Spinal cord (tissue), 10 donors: ENCODE data around the gene KCNN3. TPM values are rescaled to one million over a fixed set of nuclear protein-coding genes. Genes with fewer than 3 reads are reported as not detected.

Source experiments
- DNase-seq, 6 donors: peaks; one replicate each; pipeline versions ENCODE4 v3.0.0 to v3.0.0-alpha.2; 2013 to 2015; ENCODE audit warnings: low spot score in 6 of 6, low read depth in 4 of 6
- H3K27ac ChIP-seq: one replicate; pipeline ENCODE4 v1.5.1; 2013; ENCODE audit warnings: low read depth, low read length, control low read depth
- H3K27me3 ChIP-seq: one replicate; pipeline ENCODE4 v1.6.1; 2013; ENCODE audit warnings: low read length; ENCODE audit not compliant: control insufficient read depth, insufficient read depth
- H3K36me3 ChIP-seq: one replicate; pipeline ENCODE4 v1.6.1; 2013; ENCODE audit warnings: low read length; ENCODE audit not compliant: control insufficient read depth, insufficient read depth
- H3K4me1 ChIP-seq: one replicate; pipeline ENCODE4 v1.6.1; 2013; ENCODE audit warnings: low read length; ENCODE audit not compliant: control insufficient read depth, insufficient read depth
- H3K4me3 ChIP-seq: one replicate; pipeline ENCODE4 v1.5.1; 2013; ENCODE audit warnings: low read depth, low read length, control low read depth
- H3K9me3 ChIP-seq: one replicate; pipeline ENCODE4 v1.6.1; 2013; ENCODE audit warnings: low read length; ENCODE audit not compliant: control insufficient read depth, insufficient read depth
- WGBS: methylation state at CpG from one replicate; pipeline ENCODE4 v1.1.5; 2013; ENCODE audit warnings: missing lambda C conversion rate; ENCODE audit not compliant: insufficient coverage; 5-methylcytosine and 5-hydroxymethylcytosine counted together
- polyA plus RNA-seq, 2 donors: library from polyadenylated mRNA; unstranded; fragments of 120-200 nt; gene quantifications; one replicate each; pipeline ENCODE4 v1.2.1, GENCODE V29; 2013; ENCODE audit not compliant: insufficient read length in 2 of 2
- total RNA-seq, 2 donors: library from RNA; depleted of rRNA in 1 of 2; stranded (reverse); fragments of 120-200 nt in 1 of 2; fragments of >200 nt in 1 of 2; gene quantifications; one replicate each; pipeline versions ENCODE4 v1.2.3 to v1.2.4, GENCODE V29; 2013 to 2014
- donor health status: healthy.

The KCNN3 gene
- total and polyA plus RNA-seq, 4 donors: 9.6 to 24.8 (median 16.4) TPM

DNA sequence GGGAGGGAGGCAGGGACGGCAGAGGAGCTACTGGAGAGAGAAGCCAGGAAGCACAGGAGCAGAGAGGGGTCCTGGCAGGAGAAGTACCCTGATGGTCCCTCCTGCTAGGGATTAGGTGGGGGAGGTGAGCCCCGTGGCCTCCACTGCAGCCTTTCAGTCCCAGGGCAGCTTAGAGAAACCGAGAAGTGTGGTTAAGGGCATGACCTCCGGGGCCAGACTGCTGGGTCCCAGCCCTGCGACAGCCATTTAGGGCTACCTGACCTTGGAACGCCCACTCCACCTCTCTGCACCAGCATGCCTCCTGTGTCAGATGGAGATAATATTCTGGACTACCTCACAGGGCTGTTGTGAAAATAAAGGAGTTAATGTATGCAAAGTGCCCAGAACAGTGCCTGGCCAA is 47.4 kb downstream of the KCNN3 start:
- H3K9me3 ChIP-seq: no peaks in the 10 kb centered on the region
- H3K27me3 ChIP-seq: no peaks in the 10 kb centered on the region
- H3K36me3 ChIP-seq: peaks cover 32% of the 10 kb centered on the region
- no peak overlapping the region for H3K4me3 ChIP-seq
- peaks cover 34% of the 10 kb centered on the region for H3K4me1 ChIP-seq
- 51% methylated on average over 3 of the region's 6 CpGs for WGBS
- DNase-seq: no peak
- H3K27ac ChIP-seq: no peak overlapping the region

- no peaks in the 10 kb centered on the region for H3K27me3 ChIP-seq
- 57% methylated on average over 10 of the region's 10 CpGs for WGBS
- no peak overlapping the region for H3K4me3 ChIP-seq
- peak in 1 of 6 donors; percentile 69 for DNase-seq
- no peaks in the 10 kb centered on the region for H3K9me3 ChIP-seq
- H3K4me1 ChIP-seq: peaks cover 34% of the 10 kb centered on the region
- no peak overlapping the region for H3K27ac ChIP-seq
- H3K36me3 ChIP-seq: peaks cover 33% of the 10 kb centered on the region
Measured at GRCh38 chr1:154822233-154822632, 47.8 kb downstream of the KCNN3 start.

DNA sequence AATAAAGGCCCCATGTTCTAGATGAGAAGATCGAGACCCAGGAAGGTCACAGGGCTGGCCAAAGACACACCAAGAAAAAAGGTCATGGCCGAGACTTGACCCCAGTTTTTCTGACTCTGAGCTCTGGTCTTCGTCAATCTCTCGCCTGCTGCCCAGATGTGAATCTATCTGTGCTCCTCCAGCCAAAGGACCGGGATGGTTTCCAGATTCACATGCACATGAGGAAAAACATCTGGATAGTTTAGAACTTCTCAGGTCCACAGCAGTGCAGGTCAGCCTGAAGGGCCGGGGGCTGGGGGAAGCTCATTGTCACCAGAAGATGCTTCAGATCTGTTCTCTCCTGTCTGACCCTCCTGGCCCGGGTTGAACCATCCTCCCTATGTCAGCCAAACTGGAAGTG is 49.0 kb downstream of the KCNN3 start:
- peaks cover 39% of the 10 kb centered on the region for H3K4me1 ChIP-seq
- H3K27me3 ChIP-seq: no peaks in the 10 kb centered on the region
- WGBS: 89% methylated on average over 6 of the region's 7 CpGs
- peaks cover 33% of the 10 kb centered on the region for H3K36me3 ChIP-seq
- H3K27ac ChIP-seq: no peak overlapping the region
- no peaks in the 10 kb centered on the region for H3K9me3 ChIP-seq
- no peak for DNase-seq
- H3K4me3 ChIP-seq: no peak overlapping the region

GRCh38 chr1:154820646-154821045 is 49.4 kb downstream of the KCNN3 start:
- WGBS: 93% methylated on average over 3 of the region's 6 CpGs
- Histone ChIP-seq H3K4me1 (peaks cover 39% of the 10 kb centered on the region), H3K4me3 (no peak overlapping the region), H3K27me3 (no peaks in the 10 kb centered on the region), H3K27ac (no peak overlapping the region), H3K36me3 (peaks cover 33% of the 10 kb centered on the region), H3K9me3 (no peaks in the 10 kb centered on the region)
- no peak for DNase-seq

GRCh38 chr1:154819628-154820590 is 50.2 kb downstream of the KCNN3 start:
- Histone ChIP-seq H3K9me3 (no peaks in the 10 kb centered on the region), H3K27me3 (no peaks in the 10 kb centered on the region), H3K4me1 (peaks cover 42% of the 10 kb centered on the region), H3K4me3 (no peak overlapping the region), H3K27ac (no peak overlapping the region), H3K36me3 (peaks cover 33% of the 10 kb centered on the region)
- 80% methylated on average over 7 of the region's 7 CpGs for WGBS
- no peak for DNase-seq

DNA sequence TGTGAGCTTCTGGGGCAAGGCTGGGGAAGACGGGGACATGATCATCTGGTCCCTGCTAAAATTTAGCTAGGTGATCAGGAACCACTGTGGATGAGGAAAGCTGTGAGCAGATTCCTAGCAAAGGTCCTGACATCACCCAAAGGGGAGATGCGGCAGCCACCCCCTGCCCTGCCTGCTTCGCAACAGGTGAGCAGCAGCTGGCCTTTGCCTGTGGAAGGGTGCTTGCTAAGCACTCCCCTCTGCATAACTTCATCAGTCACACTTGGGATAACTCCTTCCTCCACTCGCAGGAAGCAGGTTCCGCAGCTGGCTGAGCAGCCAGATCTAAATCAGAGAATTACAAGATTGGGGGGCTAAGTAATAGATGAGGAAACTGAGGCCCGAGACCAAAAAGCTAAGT is 51.2 kb downstream of the KCNN3 start:
- no peaks in the 10 kb centered on the region for H3K9me3 ChIP-seq
- H3K4me1 ChIP-seq: peaks cover 47% of the 10 kb centered on the region
- WGBS: 89% methylated on average over 4 of the region's 6 CpGs
- H3K36me3 ChIP-seq: peaks cover 33% of the 10 kb centered on the region
- no peak overlapping the region for H3K4me3 ChIP-seq
- DNase-seq: no peak
- no peaks in the 10 kb centered on the region for H3K27me3 ChIP-seq
- H3K27ac ChIP-seq: no peak overlapping the region

- no peak overlapping the region for H3K27ac ChIP-seq
- H3K36me3 ChIP-seq: peaks cover 33% of the 10 kb centered on the region
- WGBS: 80% methylated on average over 1 of the region's 2 CpGs
Measured at GRCh38 chr1:154816937-154817336, 53.1 kb downstream of the KCNN3 start.

GRCh38 chr1:154816369-154816768 is 53.7 kb downstream of the KCNN3 start:
- Histone ChIP-seq H3K4me3 (no peak overlapping the region), H3K27ac (no peak overlapping the region), H3K36me3 (peaks cover 29% of the 10 kb centered on the region), H3K4me1 (peaks cover 46% of the 10 kb centered on the region), H3K9me3 (no peaks in the 10 kb centered on the region), H3K27me3 (no peaks in the 10 kb centered on the region)
- 60% methylated on average over 6 of the region's 6 CpGs for WGBS
- DNase-seq: no peak

More at GRCh38 chr1:154816937-154817336, 53.1 kb downstream of the KCNN3 start:
- no peaks in the 10 kb centered on the region for H3K27me3 ChIP-seq
- peaks cover 46% of the 10 kb centered on the region for H3K4me1 ChIP-seq
- no peak for DNase-seq
- H3K9me3 ChIP-seq: no peaks in the 10 kb centered on the region
- H3K4me3 ChIP-seq: no peak overlapping the region

- peaks cover 11% of the 10 kb centered on the region for H3K36me3 ChIP-seq
- no peaks in the 10 kb centered on the region for H3K27me3 ChIP-seq
- H3K9me3 ChIP-seq: no peaks in the 10 kb centered on the region
- peak in 2 of 6 donors; percentile 41 to 52 for DNase-seq
- 27% methylated on average over 5 of the region's 8 CpGs for WGBS
- H3K4me1 ChIP-seq: peaks cover 46% of the 10 kb centered on the region
- H3K27ac ChIP-seq: peak overlapping the region; percentile 4
- H3K4me3 ChIP-seq: no peak overlapping the region
Measured at GRCh38 chr1:154813846-154814505, 56.1 kb downstream of the KCNN3 start.
